Colonic mucosa (tissue), 4 donors: ENCODE results near the gene ARHGEF2. TPM values are rescaled to one million over a fixed set of nuclear protein-coding genes. Genes with fewer than 3 reads are reported as not detected.

ENCODE experiments used
- DNase-seq: peaks from one replicate; pipeline ENCODE4 v3.0.0-alpha.2; 2020
- H3K27ac ChIP-seq: fragments of 200-600 bp; one replicate; pipeline ENCODE4 v1.8.0; 2021
- H3K27me3 ChIP-seq: fragments of 200-600 bp; one replicate; pipeline ENCODE4 v1.8.0; 2021
- H3K36me3 ChIP-seq: fragments of 200-600 bp; one replicate; pipeline ENCODE4 v1.8.0; 2021
- H3K4me1 ChIP-seq: fragments of 200-600 bp; one replicate; pipeline ENCODE4 v1.8.0; 2021; ENCODE audit warnings: mild to moderate bottlenecking
- H3K4me3 ChIP-seq: fragments of 200-600 bp; one replicate; pipeline ENCODE4 v1.8.0; 2021
- H3K9ac ChIP-seq, 2 donors: one replicate each; pipeline ENCODE4 v1.7.0; 2013; ENCODE audit warnings: control low read depth in 2 of 2, low read depth in 2 of 2, low read length in 2 of 2
- H3K9me3 ChIP-seq: fragments of 200-600 bp; one replicate; pipeline ENCODE4 v1.8.0; 2021
- CTCF ChIP-seq: fragments of 200-600 bp; IDR thresholded peaks from one replicate; pipeline ENCODE4 v1.8.0; 2022; ENCODE audit warnings: antibody characterized with exemption, mild to moderate bottlenecking
- intact Hi-C: fragments of 100-400 bp; cut with DNase I; formaldehyde crosslinking; loops from one replicate; pipeline ENCODE4 v1.14.1; 2022
- total RNA-seq, 2 donors: library from RNA; stranded (reverse); fragmentation: NEBNext Ultra II Directional in 1 of 2; extraction: Animal tissue kit (Norgen Biotek cat#: 25700) in 1 of 2; gene quantifications; one replicate each; pipeline ENCODE4 v1.2.1, GENCODE V29; 2021
- donor health status: healthy.
- donor health status: DM: no; HTN: no; CAD: no.
- donor health status: DM: no; HTN: no; CAD: no.

ARHGEF2 gene
- 10 to 100 TPM; 91.9 to 92.6 TPM for total RNA-seq

GRCh38 chr1:155978325-155978972, at the start of gene ARHGEF2:
ARHGEF2 (minus strand) TSS chr1:155978547; CDS start chr1:155978427, 120 bp downstream.
- peaks cover 4% of the 10 kb centered on the region for H3K4me1 ChIP-seq
- no peak for TF ChIP-seq CTCF
- intact Hi-C loops = no loop called here

GRCh38 chr1:156026588-156026987, 48.2 kb upstream of the ARHGEF2 start:
- no peak for DNase-seq
- intact Hi-C loops = no loop called here
- no peaks in the 10 kb centered on the region for H3K27me3 ChIP-seq
- H3K27ac ChIP-seq = no peak overlapping the region
- no peaks in the 10 kb centered on the region for H3K36me3 ChIP-seq
- no peak for TF ChIP-seq CTCF
- no peak overlapping the region for H3K9ac ChIP-seq
- H3K4me1 ChIP-seq = no peaks in the 10 kb centered on the region
- H3K4me3 ChIP-seq = no peak overlapping the region
- no peaks in the 10 kb centered on the region for H3K9me3 ChIP-seq

More at GRCh38 chr1:155978325-155978972, at the start of gene ARHGEF2:
- DNase-seq = peak; percentile 92
- Histone ChIP-seq H3K36me3 (no peaks in the 10 kb centered on the region), H3K4me3 (peak within 1 kb of the TSS; percentile 87), H3K27me3 (no peaks in the 10 kb centered on the region), H3K9me3 (no peaks in the 10 kb centered on the region), H3K9ac (peak within 1 kb of the TSS; percentile 90 to 93), H3K27ac (peak within 1 kb of the TSS; percentile 87)

GRCh38 chr1:156025876-156026275, 47.5 kb upstream of the ARHGEF2 start:
- Histone ChIP-seq H3K9me3 (no peaks in the 10 kb centered on the region), H3K27me3 (no peaks in the 10 kb centered on the region), H3K9ac (no peak overlapping the region), H3K4me3 (no peak overlapping the region), H3K4me1 (no peaks in the 10 kb centered on the region), H3K27ac (no peak overlapping the region), H3K36me3 (no peaks in the 10 kb centered on the region)
- DNase-seq = peak; percentile 23
- peak; percentile 33 for TF ChIP-seq CTCF
- intact Hi-C loops = no loop called here

GRCh38 chr1:156024801-156025200, 46.5 kb upstream of the ARHGEF2 start:
- no peak overlapping the region for H3K9ac ChIP-seq
- no peaks in the 10 kb centered on the region for H3K9me3 ChIP-seq
- no peaks in the 10 kb centered on the region for H3K36me3 ChIP-seq
- no peaks in the 10 kb centered on the region for H3K4me1 ChIP-seq
- no peak overlapping the region for H3K27ac ChIP-seq
- H3K27me3 ChIP-seq = no peaks in the 10 kb centered on the region
- no peak for DNase-seq
- no peak overlapping the region for H3K4me3 ChIP-seq
- intact Hi-C loops = no loop called here
- no peak for TF ChIP-seq CTCF

GRCh38 chr1:156021954-156022353, 43.6 kb upstream of the ARHGEF2 start:
- intact Hi-C loops = no loop called here
- DNase-seq = no peak
- Histone ChIP-seq H3K27me3 (no peaks in the 10 kb centered on the region), H3K9me3 (no peaks in the 10 kb centered on the region), H3K9ac (no peak overlapping the region), H3K36me3 (no peaks in the 10 kb centered on the region), H3K4me3 (no peak overlapping the region), H3K27ac (no peak overlapping the region), H3K4me1 (no peaks in the 10 kb centered on the region)
- no peak for TF ChIP-seq CTCF
